ENCODE results near the gene RING1. TPM values are rescaled to one million over a fixed set of nuclear protein-coding genes. Genes with fewer than 3 reads are reported as not detected.

RING1 gene
- polyA plus RNA-seq, 1 of the 3 experiments (the other 2 are of a cell fraction) = 61.3 TPM

DNA sequence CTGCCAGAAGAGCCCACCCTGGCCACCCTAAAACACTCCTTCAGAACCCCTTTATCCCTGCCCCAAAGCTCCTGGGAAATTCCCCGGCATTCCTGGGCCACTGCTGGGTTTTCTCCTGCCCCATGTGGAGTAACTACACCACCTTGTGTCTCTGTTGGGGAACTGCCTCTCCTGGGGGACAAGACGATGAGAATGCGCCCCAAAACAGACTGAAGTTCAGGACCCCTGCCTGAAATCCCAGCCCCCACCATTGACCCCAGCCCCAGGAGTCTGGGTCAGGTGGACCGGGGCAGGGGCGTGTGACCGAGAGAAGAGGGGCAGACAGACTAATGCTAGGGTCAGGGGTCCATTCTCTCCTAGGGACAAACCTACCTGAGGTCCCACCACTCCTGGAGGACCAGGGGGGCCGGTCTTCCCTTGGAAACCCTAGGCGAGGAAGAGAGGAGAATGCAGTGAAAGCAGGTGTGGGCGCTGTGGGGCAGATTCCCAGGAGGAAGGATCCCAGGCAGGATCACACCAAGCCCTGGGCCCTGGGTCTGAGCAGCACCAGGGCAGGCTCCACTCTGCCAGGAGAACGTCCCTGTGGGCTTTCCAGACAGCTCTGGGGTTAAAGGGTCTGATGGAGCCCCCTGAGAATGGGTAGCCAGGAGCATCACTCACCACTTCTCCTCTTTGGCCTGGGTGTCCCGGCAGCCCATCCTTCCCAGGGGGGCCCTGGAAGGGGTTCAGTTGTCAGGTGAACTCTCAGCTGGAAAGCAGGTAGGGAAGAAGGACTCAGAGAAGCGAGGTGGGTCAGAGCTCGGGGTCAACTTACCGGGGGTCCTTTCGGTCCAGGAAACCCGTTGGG is 35.4 kb upstream of the RING1 start:
- no peaks in the 10 kb centered on the region for H3K36me3 ChIP-seq (replicated peaks in 1 of 2; ENCODE audit: control insufficient read depth in 1 of 2, insufficient read depth in 2 of 2, low read length in 1 of 2)
- TF ChIP-seq, protein P1, sequence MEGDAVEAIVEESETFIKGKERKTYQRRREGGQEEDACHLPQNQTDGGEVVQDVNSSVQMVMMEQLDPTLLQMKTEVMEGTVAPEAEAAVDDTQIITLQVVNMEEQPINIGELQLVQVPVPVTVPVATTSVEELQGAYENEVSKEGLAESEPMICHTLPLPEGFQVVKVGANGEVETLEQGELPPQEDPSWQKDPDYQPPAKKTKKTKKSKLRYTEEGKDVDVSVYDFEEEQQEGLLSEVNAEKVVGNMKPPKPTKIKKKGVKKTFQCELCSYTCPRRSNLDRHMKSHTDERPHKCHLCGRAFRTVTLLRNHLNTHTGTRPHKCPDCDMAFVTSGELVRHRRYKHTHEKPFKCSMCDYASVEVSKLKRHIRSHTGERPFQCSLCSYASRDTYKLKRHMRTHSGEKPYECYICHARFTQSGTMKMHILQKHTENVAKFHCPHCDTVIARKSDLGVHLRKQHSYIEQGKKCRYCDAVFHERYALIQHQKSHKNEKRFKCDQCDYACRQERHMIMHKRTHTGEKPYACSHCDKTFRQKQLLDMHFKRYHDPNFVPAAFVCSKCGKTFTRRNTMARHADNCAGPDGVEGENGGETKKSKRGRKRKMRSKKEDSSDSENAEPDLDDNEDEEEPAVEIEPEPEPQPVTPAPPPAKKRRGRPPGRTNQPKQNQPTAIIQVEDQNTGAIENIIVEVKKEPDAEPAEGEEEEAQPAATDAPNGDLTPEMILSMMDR (IDR thresholded peaks at IDR 0.05) = peak; percentile 54
- peak; percentile 10; the same call in 1 of the 2 replicates for TF ChIP-seq SMC3 (IDR thresholded peaks at IDR 0.05; ENCODE audit: low read depth, low read length)
- no peak for TF ChIP-seq MXI1 (IDR thresholded peaks at IDR 0.05; ENCODE audit: low read depth, low read length)
- peak; percentile 60 for TF ChIP-seq RAD21 (IDR thresholded peaks at IDR 0.05; ENCODE audit: low read length)
- TF ChIP-seq, protein P2, sequence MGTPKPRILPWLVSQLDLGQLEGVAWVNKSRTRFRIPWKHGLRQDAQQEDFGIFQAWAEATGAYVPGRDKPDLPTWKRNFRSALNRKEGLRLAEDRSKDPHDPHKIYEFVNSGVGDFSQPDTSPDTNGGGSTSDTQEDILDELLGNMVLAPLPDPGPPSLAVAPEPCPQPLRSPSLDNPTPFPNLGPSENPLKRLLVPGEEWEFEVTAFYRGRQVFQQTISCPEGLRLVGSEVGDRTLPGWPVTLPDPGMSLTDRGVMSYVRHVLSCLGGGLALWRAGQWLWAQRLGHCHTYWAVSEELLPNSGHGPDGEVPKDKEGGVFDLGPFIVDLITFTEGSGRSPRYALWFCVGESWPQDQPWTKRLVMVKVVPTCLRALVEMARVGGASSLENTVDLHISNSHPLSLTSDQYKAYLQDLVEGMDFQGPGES (IDR thresholded peaks at IDR 0.05; ENCODE audit: low read depth, low read length) = no peak
- TF ChIP-seq EZH2phosphoT487 (IDR thresholded peaks at IDR 0.05; ENCODE audit: borderline replicate concordance, low read depth) = no peak
- no peak for TF ChIP-seq SIN3A (IDR thresholded peaks at IDR 0.05; ENCODE audit: borderline replicate concordance, low read depth, low read length)
- H3K9me2 ChIP-seq = no peaks in the 10 kb centered on the region
- POLR2A ChIA-PET = interaction anchor here (0.7 kb wide), 1 partner anchor 1498 kb away, joined by 6 read pairs; no protein-coding TSS in a partner anchor
- 43% methylated on average over 14 of the region's 16 CpGs for WGBS (ENCODE audit: low lambda C conversion rate)
- no peaks in the 10 kb centered on the region for H3F3A ChIP-seq (replicated peaks; ENCODE audit: insufficient read depth)
- no peak overlapping the region for H3K4me3 ChIP-seq (ENCODE audit: low read depth in 2 of 2, low read length in 1 of 2)
- no peaks in the 10 kb centered on the region for H4K20me1 ChIP-seq (ENCODE audit: insufficient read depth)
- H3K9ac ChIP-seq = no peak overlapping the region
- no peak overlapping the region for H2AFZ ChIP-seq (ENCODE audit: low read depth)
- H3K4me1 ChIP-seq (ENCODE audit: control insufficient read depth in 1 of 2, insufficient read depth in 2 of 2, low read depth in 1 of 2, low read length in 1 of 2) = peaks cover 0 to 3% of the 10 kb centered on the region in 2 experiments; a peak in 1 of 4 replicates
- H3K27me3 ChIP-seq (ENCODE audit: insufficient read depth) = no peaks in the 10 kb centered on the region
- H3K27ac ChIP-seq (ENCODE audit: low read depth in 2 of 2, low read length in 1 of 2) = no peak overlapping the region
- CTCF ChIA-PET = interaction anchor here (0.6 to 4.6 kb wide), 12 partner anchors 10 to 158 kb away, joined by 3 to 34 read pairs (median 4); no protein-coding TSS in a partner anchor
- no peaks in the 10 kb centered on the region for H3K79me2 ChIP-seq (ENCODE audit: insufficient read depth)
- no peak overlapping the region for H3K4me2 ChIP-seq
- no peaks in the 10 kb centered on the region for H3K9me3 ChIP-seq
- DNase-seq = no peak

DNA sequence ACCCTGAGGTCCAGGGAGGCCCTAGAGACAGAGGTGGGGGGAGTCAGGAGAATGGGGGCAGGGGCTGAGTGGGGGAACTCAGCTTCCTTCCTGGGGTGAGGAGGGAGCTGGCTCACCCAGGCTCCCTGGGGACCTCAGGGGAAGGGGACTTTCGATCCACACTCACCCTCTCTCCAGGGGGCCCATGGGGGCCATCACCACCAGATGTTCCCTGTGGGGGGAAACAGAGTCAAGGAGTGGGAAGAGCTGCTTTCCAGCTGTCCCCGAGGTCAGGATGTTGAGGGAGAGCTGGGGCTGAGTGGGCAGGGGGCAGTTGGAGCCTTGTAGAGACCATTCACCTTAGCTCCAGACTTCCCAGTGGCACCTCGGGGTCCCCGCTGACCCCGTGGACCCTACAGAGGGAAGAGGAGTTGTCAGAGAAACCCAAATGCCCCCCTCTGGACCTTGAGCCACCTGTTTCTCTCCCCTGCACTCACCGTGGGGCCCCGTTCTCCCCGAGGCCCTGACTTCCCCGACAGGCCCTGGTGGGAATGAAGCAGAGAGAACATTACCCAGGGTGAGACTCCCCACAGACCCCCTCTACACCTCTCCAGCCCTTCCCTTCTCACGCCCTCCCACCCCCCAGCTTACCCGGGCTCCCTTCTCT is 34.6 kb upstream of the RING1 start:
- CTCF ChIA-PET = interaction anchor here (0.6 to 4.6 kb wide), 5 partner anchors 11 to 159 kb away, joined by 3 to 34 read pairs (median 17); no protein-coding TSS in a partner anchor
- no peaks in the 10 kb centered on the region for H3F3A ChIP-seq (replicated peaks; ENCODE audit: insufficient read depth)
- H3K27ac ChIP-seq (ENCODE audit: low read depth in 2 of 2, low read length in 1 of 2) = no peak overlapping the region
- no peak overlapping the region for H2AFZ ChIP-seq (ENCODE audit: low read depth)
- H3K27me3 ChIP-seq (ENCODE audit: insufficient read depth) = no peaks in the 10 kb centered on the region
- no peaks in the 10 kb centered on the region for H3K36me3 ChIP-seq (replicated peaks in 1 of 2; ENCODE audit: control insufficient read depth in 1 of 2, insufficient read depth in 2 of 2, low read length in 1 of 2)
- no peaks in the 10 kb centered on the region for H3K9me3 ChIP-seq
- H3K4me2 ChIP-seq = no peak overlapping the region
- POLR2A ChIA-PET = interaction anchor here (0.7 kb wide), 1 partner anchor 1499 kb away, joined by 6 read pairs; no protein-coding TSS in a partner anchor
- H3K9ac ChIP-seq = no peak overlapping the region
- DNase-seq = no peak
- H3K9me2 ChIP-seq = no peaks in the 10 kb centered on the region
- no peaks in the 10 kb centered on the region for H3K79me2 ChIP-seq (ENCODE audit: insufficient read depth)
- WGBS (ENCODE audit: low lambda C conversion rate) = 47% methylated on average over 6 of the region's 11 CpGs
- H3K4me3 ChIP-seq (ENCODE audit: low read depth in 2 of 2, low read length in 1 of 2) = no peak overlapping the region
- H3K4me1 ChIP-seq (ENCODE audit: control insufficient read depth in 1 of 2, insufficient read depth in 2 of 2, low read depth in 1 of 2, low read length in 1 of 2) = peaks cover 0 to 3% of the 10 kb centered on the region in 2 experiments; a peak in 1 of 4 replicates
- no peaks in the 10 kb centered on the region for H4K20me1 ChIP-seq (ENCODE audit: insufficient read depth)
- TF ChIP-seq JUND (IDR thresholded peaks at IDR 0.05) = no peak
- TF ChIP-seq YY1 (IDR thresholded peaks at IDR 0.05; ENCODE audit: low read depth) = no peak
- TF ChIP-seq SMC3 (IDR thresholded peaks at IDR 0.05; ENCODE audit: low read depth, low read length) = no peak
- no peak for TF ChIP-seq TCF12 (IDR thresholded peaks at IDR 0.05)
- TF ChIP-seq, protein P3, sequence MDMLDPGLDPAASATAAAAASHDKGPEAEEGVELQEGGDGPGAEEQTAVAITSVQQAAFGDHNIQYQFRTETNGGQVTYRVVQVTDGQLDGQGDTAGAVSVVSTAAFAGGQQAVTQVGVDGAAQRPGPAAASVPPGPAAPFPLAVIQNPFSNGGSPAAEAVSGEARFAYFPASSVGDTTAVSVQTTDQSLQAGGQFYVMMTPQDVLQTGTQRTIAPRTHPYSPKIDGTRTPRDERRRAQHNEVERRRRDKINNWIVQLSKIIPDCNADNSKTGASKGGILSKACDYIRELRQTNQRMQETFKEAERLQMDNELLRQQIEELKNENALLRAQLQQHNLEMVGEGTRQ (IDR thresholded peaks at IDR 0.05; ENCODE audit: borderline replicate concordance, low read depth, low read length) = no peak
- no peak for TF ChIP-seq MXI1 (IDR thresholded peaks at IDR 0.05; ENCODE audit: low read depth, low read length)
- TF ChIP-seq, protein P1 (IDR thresholded peaks at IDR 0.05) = no peak
- TF ChIP-seq FOSL2 (IDR thresholded peaks at IDR 0.05; ENCODE audit: borderline replicate concordance, low read depth) = no peak
- TF ChIP-seq POLR2AphosphoS5 (IDR thresholded peaks at IDR 0.05; ENCODE audit: low read depth, low read length) = no peak
- TF ChIP-seq EP300 (IDR thresholded peaks at IDR 0.05; ENCODE audit: borderline replicate concordance in 1 of 2, low read depth in 1 of 2, low read length in 1 of 2) = no peak
- TF ChIP-seq, protein P4, sequence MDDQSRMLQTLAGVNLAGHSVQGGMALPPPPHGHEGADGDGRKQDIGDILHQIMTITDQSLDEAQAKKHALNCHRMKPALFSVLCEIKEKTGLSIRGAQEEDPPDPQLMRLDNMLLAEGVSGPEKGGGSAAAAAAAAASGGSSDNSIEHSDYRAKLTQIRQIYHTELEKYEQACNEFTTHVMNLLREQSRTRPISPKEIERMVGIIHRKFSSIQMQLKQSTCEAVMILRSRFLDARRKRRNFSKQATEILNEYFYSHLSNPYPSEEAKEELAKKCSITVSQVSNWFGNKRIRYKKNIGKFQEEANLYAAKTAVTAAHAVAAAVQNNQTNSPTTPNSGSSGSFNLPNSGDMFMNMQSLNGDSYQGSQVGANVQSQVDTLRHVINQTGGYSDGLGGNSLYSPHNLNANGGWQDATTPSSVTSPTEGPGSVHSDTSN (IDR thresholded peaks at IDR 0.05) = no peak
- TF ChIP-seq RAD21 (IDR thresholded peaks at IDR 0.05; ENCODE audit: low read length) = no peak
- TF ChIP-seq RCOR1 (IDR thresholded peaks at IDR 0.05; ENCODE audit: low read length) = no peak

Data from SK-N-SH (cell line).